ENCODE results near the gene PNP. TPM values are rescaled to one million over a fixed set of nuclear protein-coding genes. Genes with fewer than 3 reads are reported as not detected.
"Not testable (repeated sequence)": the region's sequence is repeated elsewhere in the genome, so short reads cannot be mapped to it uniquely, and the experiment has no call there.

PNP gene
- total and polyA plus RNA-seq, 4 donors = 22.9 to 156 (median 35.8) TPM

DNA sequence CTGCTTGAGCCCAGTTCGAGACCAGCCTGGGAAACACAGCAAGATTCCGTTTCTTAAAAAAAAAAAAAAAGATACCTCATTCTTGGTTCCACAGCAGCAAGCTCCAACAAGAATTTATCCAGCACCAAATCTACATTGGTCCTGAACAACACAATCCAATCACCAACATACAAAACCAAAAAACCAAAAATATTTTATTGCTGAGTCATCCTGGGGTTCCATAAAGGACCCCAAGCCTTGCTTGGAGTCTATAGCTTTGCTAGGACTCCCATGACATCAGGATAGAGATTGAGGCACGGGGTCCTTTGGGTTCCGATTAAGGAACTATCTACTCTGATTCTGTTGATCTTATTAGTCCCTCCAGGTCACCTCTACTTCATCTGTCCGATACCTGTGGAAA lies 22.3 kb upstream of the PNP start:
- H3K4me1 ChIP-seq (ENCODE audit: control insufficient read depth in 4 of 4, insufficient read depth in 4 of 4, low read length in 3 of 4) = no peaks in the 10 kb centered on the region
- H3K4me3 ChIP-seq (ENCODE audit: low read depth in 1 of 3, low read length in 3 of 3) = no peak overlapping the region
- H3K9ac ChIP-seq (ENCODE audit: low read depth in 1 of 2, low read length in 2 of 2) = no peak overlapping the region
- H3K27ac ChIP-seq (ENCODE audit: low read depth in 1 of 2, low read length in 2 of 2) = no peak overlapping the region
- H3K9me3 ChIP-seq (ENCODE audit: control insufficient read depth in 4 of 4, low read length in 3 of 4) = no peaks in the 10 kb centered on the region
- H3K36me3 ChIP-seq (ENCODE audit: control insufficient read depth in 4 of 4, insufficient read depth in 3 of 4, low read depth in 1 of 4, low read length in 3 of 4) = peaks cover 8 to 55% (median 48%) of the 10 kb centered on the region in 4 donors
- WGBS = 94% methylated on average over 5 of the region's 5 CpGs
- H3K27me3 ChIP-seq (ENCODE audit: control insufficient read depth in 4 of 4, insufficient read depth in 4 of 4, low read length in 3 of 4) = no peaks in the 10 kb centered on the region
- DNase-seq (ENCODE audit: low spot score) = no peak
- TF ChIP-seq HNF4G (IDR thresholded peaks at IDR 0.05) (no peak), GABPA (IDR thresholded peaks at IDR 0.05 in 1 of 2, conservative IDR thresholded peaks at IDR 0.05 in 1 of 2) (no peak), TAF1 (conservative IDR thresholded peaks at IDR 0.05) (no peak), FOXA1 (IDR thresholded peaks at IDR 0.05) (no peak), RXRA (IDR thresholded peaks at IDR 0.05) (no peak), YY1 (IDR thresholded peaks at IDR 0.05) (no peak), HNF4A (conservative IDR thresholded peaks at IDR 0.05) (no peak)
- TF ChIP-seq, protein P1, sequence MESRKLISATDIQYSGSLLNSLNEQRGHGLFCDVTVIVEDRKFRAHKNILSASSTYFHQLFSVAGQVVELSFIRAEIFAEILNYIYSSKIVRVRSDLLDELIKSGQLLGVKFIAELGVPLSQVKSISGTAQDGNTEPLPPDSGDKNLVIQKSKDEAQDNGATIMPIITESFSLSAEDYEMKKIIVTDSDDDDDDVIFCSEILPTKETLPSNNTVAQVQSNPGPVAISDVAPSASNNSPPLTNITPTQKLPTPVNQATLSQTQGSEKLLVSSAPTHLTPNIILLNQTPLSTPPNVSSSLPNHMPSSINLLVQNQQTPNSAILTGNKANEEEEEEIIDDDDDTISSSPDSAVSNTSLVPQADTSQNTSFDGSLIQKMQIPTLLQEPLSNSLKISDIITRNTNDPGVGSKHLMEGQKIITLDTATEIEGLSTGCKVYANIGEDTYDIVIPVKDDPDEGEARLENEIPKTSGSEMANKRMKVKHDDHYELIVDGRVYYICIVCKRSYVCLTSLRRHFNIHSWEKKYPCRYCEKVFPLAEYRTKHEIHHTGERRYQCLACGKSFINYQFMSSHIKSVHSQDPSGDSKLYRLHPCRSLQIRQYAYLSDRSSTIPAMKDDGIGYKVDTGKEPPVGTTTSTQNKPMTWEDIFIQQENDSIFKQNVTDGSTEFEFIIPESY (IDR thresholded peaks at IDR 0.05) = no peak
- TF ChIP-seq, protein P2, sequence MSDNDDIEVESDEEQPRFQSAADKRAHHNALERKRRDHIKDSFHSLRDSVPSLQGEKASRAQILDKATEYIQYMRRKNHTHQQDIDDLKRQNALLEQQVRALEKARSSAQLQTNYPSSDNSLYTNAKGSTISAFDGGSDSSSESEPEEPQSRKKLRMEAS (IDR thresholded peaks at IDR 0.05) = no peak

DNA sequence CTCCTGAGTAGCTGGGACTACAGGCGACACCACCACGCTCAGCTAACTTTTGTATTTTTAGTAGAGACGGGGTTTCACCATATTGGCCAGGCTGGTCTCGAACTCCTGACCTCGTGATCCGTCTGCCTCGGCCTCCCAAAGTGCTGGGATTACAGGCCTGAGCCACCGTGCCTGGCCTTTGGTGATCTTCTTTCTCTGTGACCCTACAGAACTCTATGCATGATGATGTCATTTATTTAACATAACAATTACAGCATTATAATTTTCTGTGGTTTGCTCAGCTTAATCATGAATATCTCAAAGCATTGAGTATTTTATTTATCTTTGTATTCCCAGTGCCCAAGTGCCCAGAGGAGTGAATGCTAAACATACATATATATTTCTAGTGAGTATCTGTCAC lies 16.4 kb upstream of the PNP start:
- H3K36me3 ChIP-seq (ENCODE audit: control insufficient read depth in 4 of 4, insufficient read depth in 3 of 4, low read depth in 1 of 4, low read length in 3 of 4) = peaks cover 6 to 45% (median 43%) of the 10 kb centered on the region in 4 donors
- peaks cover 4 to 23% (median 15%) of the 10 kb centered on the region in 4 donors for H3K4me1 ChIP-seq (ENCODE audit: control insufficient read depth in 4 of 4, insufficient read depth in 4 of 4, low read length in 3 of 4)
- not testable (repeated sequence) for DNase-seq (ENCODE audit: low spot score); H3K27me3 ChIP-seq (ENCODE audit: control insufficient read depth in 4 of 4, insufficient read depth in 4 of 4, low read length in 3 of 4); H3K9me3 ChIP-seq (ENCODE audit: control insufficient read depth in 4 of 4, low read length in 3 of 4); H3K27ac ChIP-seq (ENCODE audit: low read depth in 1 of 2, low read length in 2 of 2); H3K4me3 ChIP-seq (ENCODE audit: low read depth in 1 of 3, low read length in 3 of 3); H3K9ac ChIP-seq (ENCODE audit: low read depth in 1 of 2, low read length in 2 of 2)
- WGBS = 96% methylated on average over 8 of the region's 8 CpGs

DNA sequence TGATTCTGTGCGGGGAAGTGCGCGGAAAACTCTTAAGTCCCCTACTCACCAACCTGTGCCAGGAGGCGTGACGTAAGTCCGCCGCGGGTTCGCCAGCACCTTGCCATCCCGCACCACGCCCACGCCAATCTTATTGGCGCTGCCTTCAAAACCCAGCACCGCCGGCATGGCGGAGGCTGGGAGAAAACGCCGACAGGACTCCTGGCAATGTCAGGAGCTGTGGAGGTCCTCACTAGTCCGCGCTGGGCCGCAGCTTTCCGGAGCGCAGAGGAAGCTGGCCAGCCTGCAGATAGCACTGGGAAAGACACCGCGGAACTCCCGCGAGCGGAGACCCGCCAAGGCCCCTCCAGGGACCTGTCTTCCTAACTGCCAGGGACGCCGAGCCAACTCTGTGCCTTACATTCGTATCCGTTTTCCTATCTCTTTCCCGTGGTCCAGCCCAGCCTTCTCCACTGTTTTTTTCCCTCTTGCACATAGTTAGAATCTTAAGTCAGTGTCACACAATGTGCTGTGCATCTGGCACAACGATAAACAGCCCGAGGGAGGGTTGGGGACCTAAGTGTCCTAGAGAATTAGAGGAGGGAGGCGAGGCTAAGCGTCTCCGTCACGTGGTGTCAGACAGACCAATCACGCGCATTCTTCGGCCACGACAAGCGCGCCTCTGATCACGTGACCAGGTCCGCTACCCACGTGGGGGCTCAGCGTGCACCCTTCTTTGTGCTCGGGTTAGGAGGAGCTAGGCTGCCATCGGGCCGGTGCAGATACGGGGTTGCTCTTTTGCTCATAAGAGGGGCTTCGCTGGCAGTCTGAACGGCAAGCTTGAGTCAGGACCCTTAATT lies 14.5 kb upstream of the PNP start, which contains the start of the genes APEX1 and OSGEP:
Gene APEX1 (plus strand): TSS at position 711 of the 839 bp plus-strand sequence. CDS start 420 bp downstream, outside the sequence.
Gene OSGEP (minus strand): TSS at position 297 of the 839 bp plus-strand sequence. CDS start 129 bp downstream, at position 168.
- peaks cover 4 to 24% (median 15%) of the 10 kb centered on the region in 4 donors for H3K4me1 ChIP-seq (ENCODE audit: control insufficient read depth in 4 of 4, insufficient read depth in 4 of 4, low read length in 3 of 4)

More for the DNA sequence above, 14.5 kb upstream of the PNP start, which contains the start of the genes APEX1 and OSGEP:
- H3K27ac ChIP-seq (ENCODE audit: low read depth in 1 of 2, low read length in 2 of 2) = peak within 1 kb of the TSS; percentile 61 to 87
- peak within 1 kb of the TSS; percentile 82 to 87 (median 83) for H3K4me3 ChIP-seq (ENCODE audit: low read depth in 1 of 3, low read length in 3 of 3)
- WGBS = under 1% methylated on average over 56 of the region's 56 CpGs
- no peaks in the 10 kb centered on the region for H3K9me3 ChIP-seq (ENCODE audit: control insufficient read depth in 4 of 4, low read length in 3 of 4)
- H3K27me3 ChIP-seq (ENCODE audit: control insufficient read depth in 4 of 4, insufficient read depth in 4 of 4, low read length in 3 of 4) = no peaks in the 10 kb centered on the region
- peak within 1 kb of the TSS; percentile 78 to 83 for H3K9ac ChIP-seq (ENCODE audit: low read depth in 1 of 2, low read length in 2 of 2)
- TF ChIP-seq YY1 (IDR thresholded peaks at IDR 0.05) (peak; percentile 65), TAF1 (conservative IDR thresholded peaks at IDR 0.05) (peak; percentile 73), EGR1 (IDR thresholded peaks at IDR 0.05; ENCODE audit: low read depth in 2 of 2) (peak; percentile 57 to 87), HNF4A (conservative IDR thresholded peaks at IDR 0.05) (peak in 1 of 2 donors; percentile 11), SP1 (IDR thresholded peaks at IDR 0.05) (peak; percentile 76), FOXA2 (IDR thresholded peaks at IDR 0.05) (no peak), GABPA (IDR thresholded peaks at IDR 0.05 in 1 of 2, conservative IDR thresholded peaks at IDR 0.05 in 1 of 2) (no peak)
- TF ChIP-seq, protein P1 (IDR thresholded peaks at IDR 0.05) = peak; percentile 97
- TF ChIP-seq, protein P2 (IDR thresholded peaks at IDR 0.05) = peak; percentile 87
- TF ChIP-seq, protein P3, sequence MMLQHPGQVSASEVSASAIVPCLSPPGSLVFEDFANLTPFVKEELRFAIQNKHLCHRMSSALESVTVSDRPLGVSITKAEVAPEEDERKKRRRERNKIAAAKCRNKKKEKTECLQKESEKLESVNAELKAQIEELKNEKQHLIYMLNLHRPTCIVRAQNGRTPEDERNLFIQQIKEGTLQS (IDR thresholded peaks at IDR 0.05) = peak; percentile 6
- TF ChIP-seq, protein P4, sequence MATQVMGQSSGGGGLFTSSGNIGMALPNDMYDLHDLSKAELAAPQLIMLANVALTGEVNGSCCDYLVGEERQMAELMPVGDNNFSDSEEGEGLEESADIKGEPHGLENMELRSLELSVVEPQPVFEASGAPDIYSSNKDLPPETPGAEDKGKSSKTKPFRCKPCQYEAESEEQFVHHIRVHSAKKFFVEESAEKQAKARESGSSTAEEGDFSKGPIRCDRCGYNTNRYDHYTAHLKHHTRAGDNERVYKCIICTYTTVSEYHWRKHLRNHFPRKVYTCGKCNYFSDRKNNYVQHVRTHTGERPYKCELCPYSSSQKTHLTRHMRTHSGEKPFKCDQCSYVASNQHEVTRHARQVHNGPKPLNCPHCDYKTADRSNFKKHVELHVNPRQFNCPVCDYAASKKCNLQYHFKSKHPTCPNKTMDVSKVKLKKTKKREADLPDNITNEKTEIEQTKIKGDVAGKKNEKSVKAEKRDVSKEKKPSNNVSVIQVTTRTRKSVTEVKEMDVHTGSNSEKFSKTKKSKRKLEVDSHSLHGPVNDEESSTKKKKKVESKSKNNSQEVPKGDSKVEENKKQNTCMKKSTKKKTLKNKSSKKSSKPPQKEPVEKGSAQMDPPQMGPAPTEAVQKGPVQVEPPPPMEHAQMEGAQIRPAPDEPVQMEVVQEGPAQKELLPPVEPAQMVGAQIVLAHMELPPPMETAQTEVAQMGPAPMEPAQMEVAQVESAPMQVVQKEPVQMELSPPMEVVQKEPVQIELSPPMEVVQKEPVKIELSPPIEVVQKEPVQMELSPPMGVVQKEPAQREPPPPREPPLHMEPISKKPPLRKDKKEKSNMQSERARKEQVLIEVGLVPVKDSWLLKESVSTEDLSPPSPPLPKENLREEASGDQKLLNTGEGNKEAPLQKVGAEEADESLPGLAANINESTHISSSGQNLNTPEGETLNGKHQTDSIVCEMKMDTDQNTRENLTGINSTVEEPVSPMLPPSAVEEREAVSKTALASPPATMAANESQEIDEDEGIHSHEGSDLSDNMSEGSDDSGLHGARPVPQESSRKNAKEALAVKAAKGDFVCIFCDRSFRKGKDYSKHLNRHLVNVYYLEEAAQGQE (IDR thresholded peaks at IDR 0.05) = peak; percentile 66
- H3K36me3 ChIP-seq (ENCODE audit: control insufficient read depth in 4 of 4, insufficient read depth in 3 of 4, low read depth in 1 of 4, low read length in 3 of 4) = peaks cover 9 to 44% (median 38%) of the 10 kb centered on the region in 4 donors
- DNase-seq (ENCODE audit: low spot score) = peak; percentile 95

Data from liver (tissue), 9 donors.